Common myeloid progenitor, CD34-positive (primary cell): ENCODE data around the gene CCDC159.

Experiments used
- CTCF ChIA-PET: fragments of 350-600 bp; sonication (Branson Sonifier 250); formaldehyde crosslinking; loops from one replicate; lab custom pipeline; 2021; ENCODE audit warnings: antibody characterized with exemption; lab: Charles Lee
- POLR2A ChIA-PET: fragments of 350-600 bp; sonication (Branson Sonifier 250); formaldehyde crosslinking; loops from one replicate; lab custom pipeline; 2021; ENCODE audit warnings: antibody characterized with exemption; lab: Charles Lee
- DNase-seq, 3 donors: peaks; one replicate each; pipeline versions ENCODE4 v3.0.0 to v3.0.0-alpha.2; 2013
- H3K27ac ChIP-seq, 2 experiments: 1 replicate in 1 of 2; 2 replicates in 1 of 2; pipeline ENCODE4 v1.7.0; 2013; ENCODE audit warnings: inconsistent platforms in 2 of 2, low read length in 2 of 2, mild to moderate bottlenecking in 2 of 2, low read depth in 1 of 2, moderate library complexity in 1 of 2; ENCODE audit not compliant: severe bottlenecking in 2 of 2, insufficient read depth in 1 of 2, poor library complexity in 1 of 2
- H3K27me3 ChIP-seq, 5 experiments: replicated peaks in 2 of 5; 1 replicate in 3 of 5; 2 replicates in 2 of 5; pipeline versions ENCODE4 v1.6.1 to v1.7.0; 2013; ENCODE audit warnings: low read length in 4 of 5, mild to moderate bottlenecking in 2 of 5, moderate library complexity in 2 of 5, inconsistent platforms in 1 of 5; ENCODE audit not compliant: insufficient read depth in 5 of 5, control insufficient read depth in 4 of 5
- H3K36me3 ChIP-seq, 4 experiments: 1 replicate in 2 of 4; 2 replicates in 2 of 4; pipeline versions ENCODE4 v1.6.1 to v1.7.0; 2013; ENCODE audit warnings: low read length in 3 of 4, control low read depth in 1 of 4, mild to moderate bottlenecking in 1 of 4; ENCODE audit not compliant: control insufficient read depth in 4 of 4, insufficient read depth in 4 of 4
- H3K4me1 ChIP-seq, 4 experiments: 1 replicate in 3 of 4; 2 replicates in 1 of 4; pipeline versions ENCODE4 v1.6.1 to v1.7.1; 2013; ENCODE audit warnings: low read length in 3 of 4, mild to moderate bottlenecking in 3 of 4, control low read depth in 1 of 4, inconsistent platforms in 1 of 4, moderate library complexity in 1 of 4; ENCODE audit not compliant: control insufficient read depth in 4 of 4, insufficient read depth in 4 of 4; ENCODE audit errors: control extremely low read depth in 1 of 4
- H3K4me3 ChIP-seq, 7 experiments: 1 replicate in 4 of 7; 2 replicates in 3 of 7; pipeline versions ENCODE4 v1.5.1 to v1.7.0; 2013; ENCODE audit warnings: mild to moderate bottlenecking in 7 of 7, low read length in 6 of 7, moderate library complexity in 6 of 7, inconsistent platforms in 2 of 7, low read depth in 2 of 7, control low read depth in 1 of 7; ENCODE audit not compliant: insufficient read depth in 4 of 7, control insufficient read depth in 1 of 7; ENCODE audit errors: extremely low read depth in 1 of 7
- H3K9me3 ChIP-seq, 5 experiments: 1 replicate in 4 of 5; 2 replicates in 1 of 5; pipeline versions ENCODE4 v1.6.1 to v1.7.1; 2013; ENCODE audit warnings: low read length in 4 of 5, mild to moderate bottlenecking in 2 of 5, inconsistent platforms in 1 of 5, low read depth in 1 of 5, moderate library complexity in 1 of 5; ENCODE audit not compliant: control insufficient read depth in 4 of 5, insufficient read depth in 2 of 5; ENCODE audit errors: control extremely low read depth in 1 of 5
- WGBS: methylation state at CpG from one replicate; pipeline ENCODE4 v1.1.5; 2013; ENCODE audit not compliant: insufficient coverage; 5-methylcytosine and 5-hydroxymethylcytosine counted together

CCDC159 gene

DNA sequence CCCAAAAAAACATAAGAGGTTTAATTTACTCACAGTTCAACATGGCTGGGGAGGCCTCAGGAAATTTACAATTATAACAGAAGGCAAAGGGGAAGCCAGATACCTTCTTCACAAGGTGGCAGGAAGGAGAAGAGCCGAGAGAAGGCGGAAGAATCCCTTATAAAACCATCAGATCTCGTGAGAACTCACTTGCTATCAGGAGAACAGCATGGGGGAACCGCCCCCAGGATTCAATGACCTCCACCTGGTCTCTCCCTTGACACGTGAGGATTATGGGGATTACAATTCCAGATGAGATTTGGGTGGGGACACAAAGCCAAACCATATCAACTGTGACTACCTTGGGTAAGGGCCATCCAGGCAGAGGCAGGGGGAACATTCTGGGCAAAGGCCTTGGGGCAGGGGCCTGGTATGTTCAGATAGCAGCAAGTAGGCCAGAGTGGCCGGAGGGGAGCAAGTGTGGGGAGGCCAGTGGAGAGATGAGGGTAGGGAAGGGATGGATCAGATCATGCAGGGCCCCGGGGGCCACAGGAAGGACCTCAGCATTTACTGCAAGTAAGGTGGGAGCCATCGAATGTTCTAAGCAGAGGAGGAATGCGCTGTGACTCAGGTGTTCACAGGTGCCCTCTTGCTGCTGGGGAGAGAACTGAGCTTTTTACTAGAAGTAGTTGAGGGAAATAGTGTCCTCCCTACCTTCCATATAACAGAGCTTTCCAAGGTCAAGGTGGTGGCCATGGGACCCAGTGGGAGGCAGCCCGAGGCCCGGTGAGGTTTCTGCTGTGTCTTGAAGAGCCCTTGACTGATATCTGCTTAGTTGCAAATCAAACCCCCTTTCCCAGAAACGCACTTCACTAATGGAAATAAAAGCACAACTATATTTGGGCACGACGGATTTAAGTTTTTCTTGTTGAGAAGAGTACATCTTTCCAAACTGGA is 24.9 kb upstream of the CCDC159 start:
- DNase-seq = peak in 2 of 3 donors; percentile 75 to 79
- ChIA-PET POLR2A (interaction anchor here (0.6 to 3.0 kb wide), 9 partner anchors 16 to 27 kb away, joined by 3 to 15 read pairs (median 5); partner anchors contain the start of genes CCDC159, RAB3D, TMEM205 and TSPAN16), CTCF (interaction anchor here (1.1 to 2.8 kb wide), 9 partner anchors 10 to 53 kb away, joined by 3 to 12 read pairs (median 7); partner anchors contain the start of genes CCDC159, SWSAP1 and TMEM205)
- Histone ChIP-seq H3K4me1 (peaks cover 28 to 86% (median 82%) of the 10 kb centered on the region in 4 experiments), H3K27ac (peak overlapping the region; percentile 87 to 94), H3K27me3 (no peaks in the 10 kb centered on the region), H3K9me3 (no peaks in the 10 kb centered on the region), H3K36me3 (peaks cover 3 to 12% (median 3%) of the 10 kb centered on the region in 4 experiments), H3K4me3 (peak overlapping the region in 3 of 7 experiments; percentile 16 to 42 (median 16))
- WGBS = 53% methylated on average over 10 of the region's 14 CpGs

DNA sequence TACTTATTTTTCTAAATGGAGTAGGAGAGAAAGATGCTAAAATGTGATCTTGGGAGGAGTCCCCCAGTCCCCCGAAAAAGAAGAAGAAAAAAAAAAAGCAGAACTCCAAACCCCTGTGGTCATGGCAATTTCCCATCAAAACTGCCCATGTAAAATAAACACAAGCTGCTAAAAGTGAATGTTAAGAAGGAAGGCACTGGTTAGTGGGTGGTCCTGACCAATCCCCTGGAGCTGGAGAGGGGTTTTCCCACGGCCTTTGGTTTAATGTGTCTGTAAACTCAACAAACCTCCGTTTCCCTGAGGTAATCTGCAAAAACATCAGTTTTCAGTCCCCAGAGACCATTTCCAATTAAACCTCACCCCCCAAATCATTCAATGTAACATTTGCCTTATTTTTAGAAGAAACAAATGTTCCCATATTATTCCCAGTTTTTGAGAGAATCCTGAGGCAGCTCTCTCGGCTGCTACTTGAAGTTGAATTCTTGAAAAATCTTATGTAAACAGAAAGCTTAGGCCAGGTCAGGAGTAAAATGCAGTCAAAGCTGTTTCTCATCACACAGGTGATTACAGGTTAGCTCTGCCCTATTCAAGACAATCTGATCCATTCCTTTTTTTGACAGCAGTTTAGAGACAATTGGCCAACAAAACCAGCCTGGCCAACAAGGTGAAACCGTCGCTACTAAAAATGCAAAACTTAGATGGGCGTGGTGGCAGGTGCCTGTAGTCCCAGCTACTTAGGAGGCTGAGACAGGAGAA is 23.9 kb upstream of the CCDC159 start:
- CTCF ChIA-PET = interaction anchor here (0.8 to 2.8 kb wide), 15 partner anchors 10 to 160 kb away, joined by 3 to 18 read pairs (median 5); partner anchors contain the start of genes CCDC159, SWSAP1 and TMEM205
- POLR2A ChIA-PET = interaction anchor here (0.6 to 3.0 kb wide), 11 partner anchors 10 to 55 kb away, joined by 3 to 15 read pairs (median 4); partner anchors contain the start of genes CCDC159, RAB3D, SWSAP1 and TMEM205
- peak overlapping the region; percentile 87 to 94 for H3K27ac ChIP-seq
- H3K9me3 ChIP-seq = no peaks in the 10 kb centered on the region
- H3K4me1 ChIP-seq = peaks cover 26 to 86% (median 80%) of the 10 kb centered on the region in 4 experiments
- H3K36me3 ChIP-seq = peaks cover 3 to 22% (median 7%) of the 10 kb centered on the region in 4 experiments
- peak; percentile 73 to 96 (median 96) for DNase-seq
- H3K4me3 ChIP-seq = peak overlapping the region in 3 of 7 experiments; percentile 0 to 42 (median 42)
- WGBS = 53% methylated on average over 6 of the region's 7 CpGs
- H3K27me3 ChIP-seq = no peaks in the 10 kb centered on the region

DNA sequence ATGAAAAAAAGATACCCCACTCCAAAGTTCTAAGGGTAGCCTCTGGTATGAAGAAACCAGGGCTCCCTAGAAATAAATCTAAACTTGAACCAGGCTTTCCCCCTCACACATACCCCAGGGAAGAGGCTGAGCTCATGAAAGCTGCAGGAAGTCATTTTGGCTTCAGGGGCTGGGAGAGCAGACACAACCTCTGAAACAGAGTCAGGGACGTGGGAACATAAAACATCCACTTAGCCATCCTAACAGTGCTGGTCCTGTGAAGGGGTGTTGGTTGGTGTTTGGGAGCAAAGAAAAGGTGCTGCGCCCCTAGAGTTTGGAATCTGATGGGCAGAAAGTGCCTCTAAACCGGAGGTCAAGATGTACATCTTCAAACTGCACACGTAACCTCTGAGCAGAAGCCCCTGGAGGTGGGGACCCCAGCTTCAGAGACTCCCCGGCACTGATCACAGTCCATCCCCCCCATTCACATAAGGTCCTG is 22.7 kb upstream of the CCDC159 start:
- Histone ChIP-seq H3K9me3 (no peaks in the 10 kb centered on the region), H3K4me1 (peaks cover 26 to 77% (median 75%) of the 10 kb centered on the region in 4 experiments), H3K36me3 (peaks cover 3 to 32% (median 8%) of the 10 kb centered on the region in 4 experiments), H3K4me3 (peak overlapping the region in 5 of 7 experiments; percentile 10 to 54 (median 47)), H3K27me3 (no peaks in the 10 kb centered on the region), H3K27ac (peak overlapping the region; percentile 87 to 94)
- DNase-seq = peak in 1 of 3 donors; percentile 27
- ChIA-PET POLR2A (interaction anchor here (1.0 to 3.0 kb wide), 2 partner anchors 16 to 51 kb away, joined by 3 to 15 read pairs; partner anchors contain the start of genes RAB3D and SWSAP1), CTCF (interaction anchor here (1.1 to 2.8 kb wide), 7 partner anchors 11 to 59 kb away, joined by 3 to 18 read pairs (median 4); no protein-coding TSS in a partner anchor)
- WGBS = 59% methylated on average over 3 of the region's 5 CpGs

DNA sequence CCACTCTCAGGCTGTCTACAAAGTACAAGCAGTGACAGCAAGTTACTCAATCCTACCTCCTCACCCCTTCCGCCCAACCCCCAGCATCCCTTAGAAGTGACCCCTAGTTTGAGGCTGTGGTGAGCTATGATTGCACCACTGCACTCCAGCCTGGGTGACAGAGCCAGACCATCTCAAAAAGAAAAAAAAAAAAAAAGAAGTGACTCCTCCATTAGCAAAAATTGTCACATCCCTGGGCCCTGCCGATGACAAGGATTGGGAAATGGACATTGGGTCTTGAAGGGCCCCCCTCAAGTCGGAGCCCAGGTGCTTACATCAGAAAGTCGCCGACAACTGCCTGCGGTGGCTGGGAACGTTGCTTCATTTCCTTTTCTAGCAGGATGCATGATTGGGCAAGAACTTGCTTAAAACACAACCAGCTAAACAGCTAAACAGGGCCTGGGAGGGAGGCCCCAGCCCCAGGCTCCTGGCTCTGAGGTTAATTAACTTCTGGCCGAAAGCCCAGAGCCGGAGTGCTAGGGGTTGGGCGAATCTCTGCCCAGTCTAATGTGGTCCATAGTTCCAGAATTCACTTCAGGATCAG is 22.1 kb upstream of the CCDC159 start:
- POLR2A ChIA-PET = interaction anchor here (0.8 to 3.0 kb wide), 3 partner anchors 13 to 28 kb away, joined by 3 to 15 read pairs (median 5); partner anchors contain the start of genes RAB3D and TSPAN16
- 0% methylated on average over 9 of the region's 10 CpGs for WGBS
- DNase-seq = peak; percentile 95 to 98 (median 98)
- Histone ChIP-seq H3K27ac (peak overlapping the region; percentile 87 to 94), H3K36me3 (peaks cover 3 to 36% (median 8%) of the 10 kb centered on the region in 4 experiments), H3K9me3 (no peaks in the 10 kb centered on the region), H3K27me3 (no peaks in the 10 kb centered on the region), H3K4me1 (peaks cover 26 to 73% (median 70%) of the 10 kb centered on the region in 4 experiments), H3K4me3 (peak overlapping the region in 4 of 7 experiments; percentile 36 to 54 (median 48))
- CTCF ChIA-PET = interaction anchor here (0.9 to 2.8 kb wide), 7 partner anchors 9 to 59 kb away, joined by 3 to 18 read pairs (median 4); no protein-coding TSS in a partner anchor

DNA sequence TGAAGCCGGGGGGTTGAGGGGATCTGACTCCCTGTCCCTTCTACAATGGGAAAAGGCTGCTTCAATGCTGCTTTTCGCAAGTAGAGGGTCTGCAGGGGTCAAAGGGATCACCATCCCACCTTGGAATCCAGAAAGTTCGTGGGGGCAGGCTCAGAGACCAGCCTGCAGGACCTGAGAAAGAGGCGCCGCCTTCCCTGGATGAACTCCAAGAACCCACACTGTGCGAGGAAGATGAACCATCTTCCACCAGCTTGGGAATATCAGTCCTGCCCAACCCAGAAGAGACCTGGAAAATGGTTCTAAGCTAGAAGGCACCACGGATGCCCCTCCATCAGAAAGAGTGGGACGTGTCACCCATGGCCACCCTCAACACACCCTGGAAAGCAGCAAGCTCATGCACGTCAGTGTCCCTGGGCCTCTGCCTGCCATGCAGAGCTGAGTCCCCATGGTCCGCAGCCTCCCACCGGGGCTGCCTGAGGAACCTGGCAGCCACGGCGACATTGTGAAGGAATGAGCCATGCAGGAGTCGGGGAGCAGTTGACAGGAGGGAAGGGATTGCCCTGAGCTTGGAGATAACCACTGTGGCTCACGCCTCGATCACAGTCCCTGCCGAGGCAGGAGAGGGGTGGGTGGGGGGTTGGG is 21.4 kb upstream of the CCDC159 start:
- H3K27me3 ChIP-seq = no peaks in the 10 kb centered on the region
- peak overlapping the region in 2 of 7 experiments; percentile 32 for H3K4me3 ChIP-seq
- ChIA-PET CTCF (interaction anchor here (0.5 to 2.8 kb wide), 10 partner anchors 8 to 82 kb away, joined by 3 to 18 read pairs (median 4); partner anchors contain the start of genes SWSAP1 and TSPAN16), POLR2A (interaction anchor here (0.8 to 3.0 kb wide), 3 partner anchors 13 to 29 kb away, joined by 3 to 15 read pairs (median 5); partner anchors contain the start of genes RAB3D and TSPAN16)
- no peaks in the 10 kb centered on the region for H3K9me3 ChIP-seq
- peaks cover 3 to 41% (median 8%) of the 10 kb centered on the region in 4 experiments for H3K36me3 ChIP-seq
- DNase-seq = peak in 1 of 3 donors; percentile 30
- WGBS = 67% methylated on average over 8 of the region's 17 CpGs
- H3K27ac ChIP-seq = peak overlapping the region; percentile 87 to 94
- peaks cover 26 to 68% (median 67%) of the 10 kb centered on the region in 4 experiments for H3K4me1 ChIP-seq
